Fibroblast of lung (primary cell): Measurements from ENCODE around the gene NMNAT2. TPM values are rescaled to one million over a fixed set of nuclear protein-coding genes. Genes with fewer than 3 reads are reported as not detected.

Source experiments
- DNase-seq, 2 donors: peaks; one replicate each; pipeline versions ENCODE4 v3.0.0 to v3.0.0-alpha.2; 2010; ENCODE audit warnings: low read depth in 2 of 2
- H2AFZ ChIP-seq: 2 replicates; pipeline ENCODE4 v1.5.1; 2012; ENCODE audit warnings: low read length, control low read depth, inconsistent platforms
- H3K27ac ChIP-seq: 2 replicates; pipeline ENCODE4 v1.5.1; 2011; ENCODE audit warnings: low read length, control low read depth; ENCODE audit not compliant: insufficient read depth
- H3K27me3 ChIP-seq: 2 replicates; pipeline ENCODE4 v1.5.1; 2011; ENCODE audit warnings: mild to moderate bottlenecking, low read length; ENCODE audit not compliant: control insufficient read depth, insufficient read depth
- H3K36me3 ChIP-seq: 2 replicates; pipeline ENCODE4 v1.5.1; 2011; ENCODE audit warnings: low read length; ENCODE audit not compliant: control insufficient read depth, insufficient read depth
- H3K4me1 ChIP-seq: 2 replicates; pipeline ENCODE4 v1.5.1; 2011; ENCODE audit warnings: low read length; ENCODE audit not compliant: control insufficient read depth, insufficient read depth; ENCODE audit errors: extremely low read depth
- H3K4me2 ChIP-seq: 2 replicates; pipeline ENCODE4 v1.5.1; 2011; ENCODE audit warnings: low read length, control low read depth; ENCODE audit not compliant: insufficient read depth; ENCODE audit errors: extremely low read depth
- H3K4me3 ChIP-seq, 4 experiments: fragments of 200-600 bp in 1 of 4; sonication (generic) in 1 of 4; replicated peaks in 1 of 4; 2 replicates each; pipeline ENCODE4 v1.5.1; 2011 to 2016; ENCODE audit warnings: low read length in 4 of 4, low read depth in 3 of 4, mild to moderate bottlenecking in 3 of 4, control low read depth in 2 of 4, inconsistent platforms in 1 of 4, mixed read lengths in 1 of 4; ENCODE audit not compliant: insufficient read depth in 1 of 4; ENCODE audit errors: control extremely low read depth in 1 of 4
- H3K79me2 ChIP-seq: 2 replicates; pipeline ENCODE4 v1.5.1; 2012; ENCODE audit warnings: mild to moderate bottlenecking, low read length, inconsistent platforms; ENCODE audit not compliant: control insufficient read depth, insufficient read depth
- H3K9ac ChIP-seq: 2 replicates; pipeline ENCODE4 v1.5.1; 2011; ENCODE audit warnings: mild to moderate bottlenecking, low read length, control low read depth; ENCODE audit not compliant: insufficient read depth
- H3K9me3 ChIP-seq: 2 replicates; pipeline ENCODE4 v1.5.1; 2012; ENCODE audit warnings: low read depth, low read length; ENCODE audit not compliant: control insufficient read depth, insufficient read depth
- H4K20me1 ChIP-seq: 2 replicates; pipeline ENCODE4 v1.5.1; 2011; ENCODE audit warnings: low read length; ENCODE audit not compliant: control insufficient read depth, insufficient read depth; ENCODE audit errors: extremely low read depth
- EZH2 ChIP-seq: IDR thresholded peaks from 2 replicates; pipeline ENCODE4 v1.5.1; 2012; ENCODE audit warnings: low read length, control low read depth, mild to moderate bottlenecking; ENCODE audit errors: missing control alignments
- polyA plus RNA-seq, 2 donors: library from polyadenylated mRNA; depleted of rRNA in 1 of 2; stranded (reverse) in 1 of 2; unstranded in 1 of 2; fragments of >200 nt; gene quantifications; 2 replicates each; pipeline ENCODE4 v1.2.1, GENCODE V29; 2011 to 2012; ENCODE audit warnings: missing spikeins in 1 of 2
- total RNA-seq: library from RNA; depleted of rRNA; stranded (reverse); fragments of >200 nt; gene quantifications from 2 replicates; pipeline ENCODE4 v1.2.1, GENCODE V29; 2014
- TF ChIP-seq, protein P1 (sequence below), 2 donors: IDR thresholded peaks in 1 of 2; conservative IDR thresholded peaks in 1 of 2; 1 replicate in 1 of 2; 2 replicates in 1 of 2; pipeline ENCODE4 v1.5.1; 2011 to 2012; ENCODE audit warnings: low read length in 2 of 2, control low read depth in 1 of 2, inconsistent platforms in 1 of 2, low read depth in 1 of 2, mild to moderate bottlenecking in 1 of 2

NMNAT2 gene
- total and polyA plus RNA-seq, 2 donors (not counting 1 experiment from before 2014, with no cell fraction given) = under 0.01 to 0.61 TPM

DNA sequence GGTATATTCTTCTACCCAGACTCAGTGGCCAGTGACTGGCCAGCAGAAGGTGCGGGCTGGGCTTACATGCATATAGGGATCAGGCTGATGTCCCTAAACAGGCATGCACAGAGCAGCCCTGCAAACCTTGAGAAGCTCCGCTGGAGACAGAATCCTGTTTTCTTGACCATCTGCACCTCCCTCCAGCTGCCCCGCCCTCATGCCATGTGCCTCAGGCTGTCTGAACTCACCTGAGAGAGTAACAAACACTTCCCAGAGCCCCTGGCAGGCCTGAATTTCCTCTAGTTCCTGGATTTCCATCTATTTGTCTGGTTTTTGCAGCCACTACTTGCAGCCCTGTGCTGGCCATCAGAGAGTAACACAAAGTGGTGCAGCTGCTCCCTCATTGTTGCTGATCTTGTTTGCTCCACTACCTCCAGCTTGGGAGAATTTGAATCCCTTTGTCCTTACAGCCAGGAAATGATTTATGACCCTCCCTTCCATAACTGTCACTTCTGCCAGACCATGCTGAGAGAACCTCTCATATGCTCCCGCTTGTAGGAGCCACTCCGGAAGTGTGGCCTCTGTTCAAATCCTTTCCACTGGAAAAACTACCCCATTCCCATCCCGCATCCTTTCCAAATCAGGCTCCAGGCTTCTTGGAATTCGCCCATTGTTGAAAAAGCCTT lies 113.6 kb downstream of the NMNAT2 start:
- Histone ChIP-seq H3K9ac (no peak overlapping the region), H3K9me3 (no peaks in the 10 kb centered on the region), H3K27ac (no peak overlapping the region), H3K79me2 (no peaks in the 10 kb centered on the region), H3K36me3 (no peaks in the 10 kb centered on the region), H2AFZ (no peak overlapping the region), H3K4me1 (no peaks in the 10 kb centered on the region), H3K27me3 (no peaks in the 10 kb centered on the region), H3K4me3 (no peak overlapping the region), H4K20me1 (no peaks in the 10 kb centered on the region), H3K4me2 (no peak overlapping the region)
- TF ChIP-seq EZH2 = no peak
- TF ChIP-seq, protein P1, sequence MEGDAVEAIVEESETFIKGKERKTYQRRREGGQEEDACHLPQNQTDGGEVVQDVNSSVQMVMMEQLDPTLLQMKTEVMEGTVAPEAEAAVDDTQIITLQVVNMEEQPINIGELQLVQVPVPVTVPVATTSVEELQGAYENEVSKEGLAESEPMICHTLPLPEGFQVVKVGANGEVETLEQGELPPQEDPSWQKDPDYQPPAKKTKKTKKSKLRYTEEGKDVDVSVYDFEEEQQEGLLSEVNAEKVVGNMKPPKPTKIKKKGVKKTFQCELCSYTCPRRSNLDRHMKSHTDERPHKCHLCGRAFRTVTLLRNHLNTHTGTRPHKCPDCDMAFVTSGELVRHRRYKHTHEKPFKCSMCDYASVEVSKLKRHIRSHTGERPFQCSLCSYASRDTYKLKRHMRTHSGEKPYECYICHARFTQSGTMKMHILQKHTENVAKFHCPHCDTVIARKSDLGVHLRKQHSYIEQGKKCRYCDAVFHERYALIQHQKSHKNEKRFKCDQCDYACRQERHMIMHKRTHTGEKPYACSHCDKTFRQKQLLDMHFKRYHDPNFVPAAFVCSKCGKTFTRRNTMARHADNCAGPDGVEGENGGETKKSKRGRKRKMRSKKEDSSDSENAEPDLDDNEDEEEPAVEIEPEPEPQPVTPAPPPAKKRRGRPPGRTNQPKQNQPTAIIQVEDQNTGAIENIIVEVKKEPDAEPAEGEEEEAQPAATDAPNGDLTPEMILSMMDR (conservative IDR thresholded peaks at IDR 0.05 in 1 of 2, IDR thresholded peaks at IDR 0.05 in 1 of 2; ENCODE audit: low read depth in 1 of 2, low read length in 2 of 2) = no peak
- DNase-seq = no peak

DNA sequence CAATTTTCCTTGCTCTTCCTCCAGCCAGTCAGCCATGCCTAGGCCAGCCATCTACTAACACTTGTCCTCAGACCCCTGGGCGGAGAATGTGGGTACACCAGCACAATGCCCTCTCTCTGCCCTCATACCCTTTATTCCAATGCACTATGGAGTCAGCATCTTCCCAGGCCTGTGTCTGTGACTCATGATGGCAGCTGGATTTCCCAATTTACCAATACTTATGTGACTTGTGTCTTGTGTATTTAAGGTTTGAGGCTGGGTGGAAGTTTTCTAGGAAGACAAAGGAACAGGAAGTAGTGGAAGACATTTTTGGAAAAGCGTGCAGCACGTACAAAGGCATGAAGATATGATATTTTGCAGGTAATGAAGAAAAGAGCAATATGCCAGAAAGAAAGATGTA lies 114.3 kb downstream of the NMNAT2 start:
- no peak for TF ChIP-seq EZH2
- TF ChIP-seq, protein P1 (conservative IDR thresholded peaks at IDR 0.05 in 1 of 2, IDR thresholded peaks at IDR 0.05 in 1 of 2; ENCODE audit: low read depth in 1 of 2, low read length in 2 of 2) = no peak
- Histone ChIP-seq H3K27me3 (no peaks in the 10 kb centered on the region), H3K4me3 (no peak overlapping the region), H2AFZ (no peak overlapping the region), H3K36me3 (no peaks in the 10 kb centered on the region), H3K27ac (no peak overlapping the region), H3K9ac (no peak overlapping the region), H4K20me1 (no peaks in the 10 kb centered on the region), H3K9me3 (no peaks in the 10 kb centered on the region), H3K79me2 (no peaks in the 10 kb centered on the region), H3K4me1 (no peaks in the 10 kb centered on the region), H3K4me2 (no peak overlapping the region)
- DNase-seq = peak in 1 of 2 donors; percentile 36

DNA sequence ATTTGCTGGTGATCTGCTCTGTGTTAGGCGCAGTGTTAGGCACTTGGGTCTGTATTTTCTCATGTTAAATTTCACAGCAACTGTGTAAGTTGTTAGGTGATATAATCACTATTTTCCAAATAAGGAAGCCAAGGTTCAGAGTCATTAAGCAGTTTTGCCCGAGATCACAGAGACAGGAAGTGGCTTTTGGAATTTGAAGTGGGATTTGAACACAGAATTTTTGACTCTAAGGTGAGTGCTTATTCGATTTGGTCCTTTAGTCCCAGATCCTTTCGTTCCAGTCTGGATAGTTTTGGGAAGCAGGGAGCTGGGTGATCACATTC lies 114.9 kb downstream of the NMNAT2 start:
- H3K4me2 ChIP-seq = no peak overlapping the region

More for the DNA sequence above, 114.9 kb downstream of the NMNAT2 start:
- TF ChIP-seq, protein P1 (conservative IDR thresholded peaks at IDR 0.05 in 1 of 2, IDR thresholded peaks at IDR 0.05 in 1 of 2; ENCODE audit: low read depth in 1 of 2, low read length in 2 of 2) = no peak
- no peak for TF ChIP-seq EZH2
- Histone ChIP-seq H3K4me1 (no peaks in the 10 kb centered on the region), H3K4me3 (no peak overlapping the region), H3K27ac (no peak overlapping the region), H3K36me3 (no peaks in the 10 kb centered on the region), H3K27me3 (no peaks in the 10 kb centered on the region), H3K9ac (no peak overlapping the region), H2AFZ (no peak overlapping the region), H4K20me1 (no peaks in the 10 kb centered on the region), H3K79me2 (no peaks in the 10 kb centered on the region), H3K9me3 (no peaks in the 10 kb centered on the region)
- no peak for DNase-seq
